Activated CD8-positive, alpha-beta memory T cell treated with anti-CD3 and anti-CD28 coated beads for 24 hours (primary cell): Measurements from ENCODE around the gene BACH2.
"Not testable (repeated sequence)": the region's sequence is repeated elsewhere in the genome, so short reads cannot be mapped to it uniquely, and the experiment has no call there.

Source experiments
- DNase-seq: peaks from one replicate; pipeline ENCODE4 v3.0.0-alpha.2; 2020

BACH2 gene

DNA sequence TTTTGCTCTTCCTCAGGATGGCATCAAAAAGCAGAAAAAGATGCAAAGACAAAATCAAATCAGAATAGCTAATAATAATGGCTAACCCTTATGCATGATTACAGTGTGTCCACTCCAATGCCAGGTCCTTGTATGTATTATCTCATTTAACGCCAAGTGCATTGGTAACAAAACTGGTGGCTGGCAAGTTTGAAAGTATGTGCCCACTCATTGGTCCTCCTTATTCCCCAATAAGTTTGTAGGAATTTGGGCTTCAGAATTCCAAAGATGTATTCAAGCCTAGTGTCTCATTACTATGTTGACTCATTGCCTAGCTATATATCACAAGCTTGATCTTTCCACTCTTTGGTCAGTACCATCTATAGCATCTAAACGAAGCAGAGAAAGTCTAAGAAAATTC is 205.8 kb downstream of the BACH2 start:
- DNase-seq, result no peak

GRCh38 chr6:90088009-90088408 is 208.6 kb downstream of the BACH2 start:
- no peak for DNase-seq

GRCh38 chr6:90087106-90087833 is 209.4 kb downstream of the BACH2 start:
- no peak for DNase-seq

- DNase-seq, result no peak
Observed at GRCh38 chr6:90086517-90086916, 210.1 kb downstream of the BACH2 start.

- DNase-seq, result peak; percentile 75
Observed at GRCh38 chr6:90083891-90084290, 212.8 kb downstream of the BACH2 start.

DNA sequence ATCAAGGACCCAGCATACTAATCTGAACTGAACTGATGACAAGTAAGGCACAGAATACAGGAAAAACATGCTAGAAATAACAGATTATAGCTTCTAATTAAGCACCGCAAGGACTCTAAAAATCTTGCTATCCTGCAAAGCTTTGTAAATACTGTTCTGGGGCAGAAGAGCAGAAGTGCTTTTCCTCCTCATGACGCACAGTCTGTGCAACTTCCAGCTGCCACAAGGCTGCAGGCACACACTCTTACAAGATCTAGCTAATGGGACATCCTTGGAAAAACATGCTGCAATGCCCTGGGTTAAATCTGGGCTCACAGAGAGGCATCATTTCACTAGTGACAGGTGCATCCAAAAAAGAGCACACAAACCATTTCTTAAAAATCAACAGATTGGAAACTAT is 213.8 kb downstream of the BACH2 start:
- DNase-seq, result no peak

GRCh38 chr6:90080876-90081481 is 215.7 kb downstream of the BACH2 start:
- DNase-seq, result peak; percentile 82

DNA sequence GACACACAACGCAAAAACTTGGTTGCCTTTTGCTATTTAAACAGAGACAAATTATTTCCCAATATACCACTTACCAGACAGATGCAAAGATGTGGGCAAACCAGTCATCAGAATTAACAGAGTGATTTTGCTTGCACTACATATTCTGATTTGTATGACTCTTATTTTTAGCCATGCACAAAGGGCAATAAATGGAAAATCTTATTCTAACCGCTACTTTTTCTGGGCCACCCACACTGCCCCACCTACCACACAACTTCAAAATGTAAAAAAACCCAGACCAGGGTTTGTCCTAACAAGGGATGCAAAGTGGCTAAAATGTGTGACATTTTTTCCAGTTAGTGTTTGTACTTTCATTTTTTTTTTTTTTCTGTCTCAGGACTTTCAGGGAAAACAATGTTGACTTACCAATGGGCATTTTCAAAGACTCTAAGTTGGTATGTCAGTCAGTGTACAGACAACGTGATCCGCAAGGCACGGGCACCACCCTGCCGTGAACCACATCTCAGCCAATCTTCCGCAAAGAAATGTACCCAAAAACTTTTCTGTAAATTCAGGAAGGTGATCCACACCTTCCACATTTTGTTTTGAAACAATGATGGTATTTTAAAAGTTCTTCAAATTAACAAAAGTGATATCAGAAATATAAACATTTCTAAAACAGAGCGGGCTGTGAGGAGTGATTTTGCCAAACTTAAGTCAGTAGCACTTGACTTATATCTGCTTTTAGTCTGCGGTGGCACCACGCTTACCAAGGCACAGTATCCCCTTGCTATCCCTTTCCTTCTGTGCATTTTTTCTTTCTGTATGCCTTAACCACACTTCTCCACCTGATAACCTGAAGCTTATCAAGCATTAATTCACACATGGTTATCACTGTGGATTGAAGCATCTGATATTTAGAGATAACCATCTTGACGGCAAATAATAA is 216.8 kb downstream of the BACH2 start:
- DNase-seq, result no peak

DNA sequence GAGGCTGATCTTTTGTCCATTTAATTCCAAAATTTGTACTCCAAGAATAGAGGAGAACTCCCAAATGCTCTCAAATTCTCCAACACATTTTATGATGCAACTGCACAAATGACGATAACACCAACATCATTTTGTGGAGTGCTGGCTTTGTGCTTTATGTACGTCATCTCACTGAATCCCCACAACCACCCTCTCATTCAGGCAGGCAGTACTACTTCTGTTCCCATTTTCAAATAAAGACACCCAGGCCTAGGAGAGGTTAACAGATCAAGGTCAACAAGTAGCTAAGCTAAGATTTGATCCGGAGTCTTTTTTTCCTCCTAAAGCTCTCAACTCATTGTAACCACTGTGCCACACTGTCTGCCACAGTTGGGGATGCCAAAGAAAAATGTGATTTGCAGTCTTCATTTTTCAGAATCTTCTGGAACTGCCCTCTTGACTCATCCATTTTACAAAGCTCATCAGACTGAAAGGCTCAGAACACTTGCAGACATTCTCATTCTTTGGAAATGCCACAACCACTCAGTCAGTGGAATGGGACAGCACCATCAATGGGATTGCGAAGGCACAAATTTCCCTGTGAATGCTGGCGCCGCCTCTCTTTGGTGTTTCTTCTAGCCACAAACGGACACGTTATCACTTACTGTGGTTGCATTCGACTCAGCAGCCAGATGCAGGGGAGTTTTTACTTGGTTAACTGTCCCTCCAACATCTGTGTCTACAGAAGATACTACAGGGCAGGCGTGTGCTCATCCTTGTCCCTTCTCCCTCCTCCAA is 217.9 kb downstream of the BACH2 start:
- peak; percentile 80 for DNase-seq

DNA sequence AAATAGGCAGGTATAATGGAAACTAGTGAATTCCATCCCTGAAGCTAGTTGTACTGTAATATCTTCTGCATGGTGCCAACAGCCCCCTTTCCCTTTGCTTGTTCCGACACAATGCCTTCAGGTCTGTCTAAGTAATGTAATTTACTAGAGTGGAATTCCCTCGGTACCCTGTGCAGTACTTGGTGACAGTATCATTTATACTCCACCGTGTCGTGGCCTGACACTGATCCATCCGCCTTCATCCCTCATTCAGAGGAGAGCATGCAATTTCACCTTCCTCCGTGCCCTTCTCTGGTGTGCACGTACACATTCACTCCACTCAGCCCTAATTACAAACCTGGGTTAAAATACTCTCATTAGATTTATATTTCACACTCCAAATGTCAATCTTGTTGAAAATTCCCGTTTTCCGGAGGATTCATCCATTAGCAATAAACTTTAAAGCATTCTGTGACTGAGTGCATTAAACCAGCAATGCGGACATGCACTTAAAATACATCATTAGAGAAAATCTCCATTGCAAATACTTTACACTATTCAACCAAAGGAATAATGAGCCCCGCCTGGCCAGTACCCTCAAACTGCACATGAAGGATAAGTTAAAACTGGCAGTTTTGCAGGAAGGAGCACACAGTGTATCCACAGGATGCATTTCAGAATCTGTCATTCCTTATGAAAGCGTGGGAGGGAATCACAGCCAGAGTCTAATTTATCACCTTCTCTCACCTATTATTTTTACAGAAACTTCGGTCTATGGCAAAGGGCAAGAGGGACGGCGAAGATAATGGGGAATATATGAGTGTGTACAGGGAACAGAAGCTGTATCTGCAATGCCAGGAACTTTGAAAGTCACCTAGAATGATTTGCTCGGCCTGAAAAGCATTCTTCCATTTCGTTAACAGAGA is 219.9 kb downstream of the BACH2 start:
- no peak for DNase-seq

- DNase-seq, result no peak
Observed at GRCh38 chr6:90074161-90074850, 222.3 kb downstream of the BACH2 start.

- DNase-seq, result no peak
Observed at GRCh38 chr6:90072935-90073464, 223.6 kb downstream of the BACH2 start.

DNA sequence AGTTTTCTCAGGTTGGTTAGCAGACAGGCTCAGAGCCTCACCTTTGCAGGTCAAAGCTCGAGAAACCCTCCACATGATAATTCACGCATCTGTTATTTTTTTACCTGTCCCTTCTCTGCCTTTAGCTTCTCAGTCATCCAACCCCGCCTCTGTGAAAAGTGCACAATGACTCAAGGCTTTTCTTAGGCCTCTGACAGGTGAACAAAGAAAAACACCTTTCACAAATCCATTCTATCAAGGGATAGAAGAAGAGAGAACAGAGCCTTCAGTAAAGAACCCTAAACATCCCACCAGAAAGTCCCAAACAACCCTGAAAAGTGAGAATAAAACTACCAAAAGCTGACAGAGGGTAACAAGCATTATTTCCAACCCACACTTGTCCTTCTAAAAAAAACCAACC is 224.1 kb downstream of the BACH2 start:
- no peak for DNase-seq

DNA sequence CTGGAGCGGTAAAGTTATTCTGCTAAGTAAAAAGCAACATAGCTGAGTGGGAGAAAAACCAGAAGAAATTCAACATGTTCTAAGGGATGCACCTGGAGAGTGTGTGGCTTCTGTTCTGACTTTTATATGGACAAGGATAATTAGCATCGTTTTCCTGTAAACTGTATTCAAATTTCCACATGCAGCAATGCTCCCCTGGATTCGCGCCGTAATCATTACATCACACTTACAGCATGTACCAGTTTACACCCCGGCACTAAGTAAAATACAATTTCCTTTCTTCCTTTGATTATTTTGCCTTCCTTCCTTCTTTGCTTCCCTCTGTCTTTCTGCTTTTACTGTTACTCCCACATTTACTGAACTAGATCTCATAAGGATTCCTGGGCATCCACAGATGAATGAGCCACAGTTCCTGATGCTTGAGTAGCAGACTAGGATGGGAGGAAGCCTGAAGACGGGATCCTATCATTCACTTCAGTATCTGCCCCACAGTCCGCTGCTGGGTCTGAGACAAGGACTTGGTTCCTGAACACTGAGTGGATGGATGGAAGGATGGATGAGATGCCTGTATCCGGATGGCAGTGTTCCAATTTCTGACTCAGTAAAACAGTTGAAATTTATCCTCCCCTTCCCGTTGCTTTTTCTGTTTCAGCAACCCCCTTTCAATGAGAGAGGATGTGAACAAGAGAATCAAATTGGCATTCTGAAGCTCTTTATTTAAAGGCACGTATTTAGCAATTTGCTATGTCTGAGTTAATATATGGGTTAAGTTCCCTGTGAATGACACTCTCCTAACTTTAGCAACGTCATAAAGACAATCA is 227.7 kb downstream of the BACH2 start:
- DNase-seq, result no peak

DNA sequence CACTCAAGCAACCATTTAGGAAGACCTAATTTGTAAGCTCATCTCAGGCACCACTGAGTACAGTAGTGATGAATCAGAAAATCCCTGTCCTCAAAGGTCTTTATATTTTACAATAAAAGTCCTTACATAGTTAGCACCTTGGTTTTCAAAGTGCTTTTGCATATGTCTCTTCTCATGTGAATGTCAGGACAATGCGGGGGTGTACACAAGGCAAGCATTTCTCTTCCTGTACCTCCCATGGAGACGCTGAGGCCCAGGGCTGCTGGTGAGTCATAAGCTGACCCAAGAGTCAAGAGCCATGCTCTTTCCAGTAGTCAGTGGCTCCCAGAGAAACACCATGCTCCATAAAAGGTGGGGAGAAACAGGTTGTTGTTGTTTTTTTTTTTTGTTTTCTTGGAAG is 228.4 kb downstream of the BACH2 start:
- no peak for DNase-seq

DNA sequence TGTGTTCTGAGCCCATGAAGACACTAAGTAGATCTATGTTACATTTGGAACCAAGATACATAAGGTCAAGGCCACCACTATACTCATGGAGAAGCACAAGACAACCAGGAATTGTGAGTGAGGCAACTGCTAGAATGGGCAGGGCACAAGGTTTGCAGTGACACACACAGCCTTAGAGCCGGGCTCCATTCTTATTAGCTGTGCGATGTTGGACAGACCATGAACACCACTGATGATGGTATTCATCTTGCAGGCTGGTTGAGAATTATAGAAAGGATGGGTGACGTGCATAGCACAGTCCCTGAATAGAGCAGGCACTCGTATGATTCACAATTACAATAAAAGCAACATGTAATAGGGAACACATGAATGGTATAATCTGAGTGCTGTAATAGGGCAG is 229.9 kb downstream of the BACH2 start:
- no peak for DNase-seq

DNA sequence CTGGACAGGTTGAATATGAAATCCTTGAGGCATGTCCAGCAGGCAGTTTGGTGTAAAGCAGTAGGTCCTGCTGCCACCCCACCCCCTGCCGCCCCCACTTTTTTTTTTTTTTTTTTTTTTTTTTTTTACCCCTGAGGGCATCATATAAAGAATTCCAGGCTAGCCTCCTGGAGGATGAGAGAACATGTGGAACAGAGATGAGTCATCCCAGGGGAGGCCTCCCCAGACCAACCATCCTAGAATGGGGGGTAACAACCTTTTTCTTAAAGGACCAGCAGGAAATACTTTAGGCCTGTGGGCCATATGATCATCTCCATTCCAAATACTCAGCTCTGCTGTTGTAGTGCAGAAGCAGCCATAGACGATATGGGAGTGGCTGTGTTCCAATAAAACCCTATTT is 231.5 kb downstream of the BACH2 start:
- no peak for DNase-seq

DNA sequence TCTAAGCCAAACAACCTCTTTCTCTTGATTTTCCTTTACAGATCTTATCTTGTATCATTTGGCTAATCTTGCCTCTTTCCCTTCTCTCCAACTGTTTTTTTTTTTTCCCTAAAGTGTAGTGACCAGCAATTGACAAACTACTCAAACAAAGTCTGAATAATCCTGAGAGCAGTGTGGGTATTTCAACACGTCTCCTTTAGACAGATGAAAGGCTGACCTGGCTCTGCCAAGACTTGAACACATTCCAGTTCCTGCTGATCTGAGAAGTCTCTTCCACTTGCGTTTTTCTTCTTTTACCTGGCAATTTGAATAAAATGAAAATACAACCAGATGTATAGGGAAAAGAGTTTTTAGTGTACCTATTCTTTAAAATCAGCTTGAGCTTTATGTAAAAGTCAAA is 234.0 kb downstream of the BACH2 start:
- DNase-seq, result no peak

- no peak for DNase-seq
Observed at GRCh38 chr6:90062051-90062450, 234.6 kb downstream of the BACH2 start.

DNA sequence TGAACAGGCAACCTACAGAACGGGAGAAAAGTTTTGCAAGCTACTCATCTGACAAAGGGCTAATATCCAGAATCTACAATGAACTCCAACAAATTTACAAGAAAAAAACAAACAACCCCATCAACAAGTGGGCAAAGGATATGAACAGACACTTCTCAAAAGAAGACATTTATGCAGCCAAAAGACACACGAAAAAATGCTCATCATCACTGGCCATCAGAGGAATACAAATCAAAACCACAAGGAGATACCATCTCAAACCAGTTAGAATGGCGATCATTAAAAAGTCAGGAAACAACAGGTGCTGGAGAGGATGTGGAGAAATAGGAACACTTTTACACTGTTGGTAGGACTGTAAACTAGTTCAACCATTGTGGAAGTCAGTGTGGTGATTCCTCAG is 237.5 kb downstream of the BACH2 start:
- DNase-seq, result not testable (repeated sequence)
